Panc1 (cell line): ENCODE data around the gene GAREM2. TPM values are rescaled to one million over a fixed set of nuclear protein-coding genes. Genes with fewer than 3 reads are reported as not detected.
A peak's percentile ranks its signal among the peaks of the same experiment; 100 is the strongest.

Experiments used
- ATAC-seq: fragments of 200-7000 bp; cut with Tn5 transposase; 2 replicates; pipeline ENCODE4 v1.9.1; 2020; ENCODE audit warnings: mild to moderate bottlenecking, moderate library complexity
- BruUV-seq: library from RNA; stranded (reverse); fragments of 400-500 nt; replicated peaks from 2 replicates; lab custom pipeline; 2021; lab: Mats Ljungman, UMichigan
- CTCF ChIA-PET: fragments of 300-600 bp; sonication (Branson Sonifier 250); formaldehyde crosslinking; loops from one replicate; lab custom pipeline; 2022; ENCODE audit warnings: antibody characterized with exemption; lab: Charles Lee
- POLR2A ChIA-PET: fragments of 300-600 bp; sonication (Branson Sonifier 250); formaldehyde crosslinking; loops from one replicate; lab custom pipeline; 2022; ENCODE audit warnings: antibody characterized with exemption; lab: Charles Lee
- DNase-seq: peaks from one replicate; pipeline ENCODE4 v3.0.0-alpha.2; 2010; ENCODE audit warnings: low read depth, low spot score
- H3K27ac ChIP-seq: 2 replicates; pipeline ENCODE4 v1.5.1; 2011; ENCODE audit warnings: mild to moderate bottlenecking, low read length, inconsistent platforms
- H3K27me3 ChIP-seq: fragments of 200-500 bp; sonication (Bioruptor generic); 2 replicates; pipeline ENCODE4 v1.6.0; 2014; ENCODE audit warnings: low read length, inconsistent platforms; ENCODE audit not compliant: control insufficient read depth, insufficient read depth
- H3K36me3 ChIP-seq: fragments of 200-500 bp; sonication (Bioruptor generic); 2 replicates; pipeline ENCODE4 v1.5.1; 2014; ENCODE audit warnings: inconsistent platforms, mild to moderate bottlenecking, low read length, moderate library complexity; ENCODE audit not compliant: control insufficient read depth, insufficient read depth
- H3K4me1 ChIP-seq: 2 replicates; pipeline ENCODE4 v1.5.1; 2011; ENCODE audit warnings: inconsistent platforms, mild to moderate bottlenecking, low read length, moderate library complexity; ENCODE audit not compliant: control insufficient read depth, insufficient read depth
- H3K4me3 ChIP-seq, 2 experiments: 2 replicates each; pipeline ENCODE4 v1.5.1; 2011 to 2012; ENCODE audit warnings: low read depth in 2 of 2, low read length in 2 of 2, mild to moderate bottlenecking in 2 of 2, inconsistent platforms in 1 of 2, moderate library complexity in 1 of 2
- H3K9me3 ChIP-seq: fragments of 200-500 bp; sonication (Bioruptor generic); 2 replicates; pipeline ENCODE4 v1.5.1; 2014; ENCODE audit warnings: low read depth, mild to moderate bottlenecking, inconsistent platforms, low read length, moderate library complexity; ENCODE audit not compliant: control insufficient read depth, insufficient read depth
- POLR2AphosphoS5 ChIP-seq: IDR thresholded peaks from 2 replicates; pipeline ENCODE4 v1.6.1; 2012; ENCODE audit warnings: mild to moderate bottlenecking, low read depth, low read length, moderate library complexity
- SIN3A ChIP-seq: IDR thresholded peaks from 2 replicates; pipeline ENCODE4 v1.6.1; 2012; ENCODE audit warnings: low read depth, mild to moderate bottlenecking, low read length, moderate library complexity, borderline replicate concordance; ENCODE audit not compliant: insufficient read depth
- TCF7L2 ChIP-seq: IDR thresholded peaks from 2 replicates; pipeline ENCODE4 v1.6.1; 2011; ENCODE audit warnings: mild to moderate bottlenecking, low read depth, low read length, inconsistent platforms
- in situ Hi-C: cut with HindIII; loops from 2 replicates; pipeline ENCODE4 v1.10.0; 2016; ENCODE audit warnings: low sequenced_read_pairs, low pct_unique_long_range_greater_than_20kb
- intact Hi-C: fragments of 100-400 bp; cut with micrococcal nuclease; formaldehyde crosslinking; loops from one replicate; pipeline ENCODE4 v1.10.0; 2022; ENCODE audit not compliant: unreplicated experiment
- total RNA-seq: library from RNA; stranded (reverse); gene quantifications from one replicate; pipeline ENCODE4 v1.2.1, GENCODE V29; 2021; ENCODE audit not compliant: unreplicated experiment
- TF ChIP-seq, protein P1 (sequence below), 2 experiments: IDR thresholded peaks; 2 replicates each; pipeline ENCODE4 v1.6.1; 2011 to 2012; ENCODE audit warnings: low read depth in 2 of 2, control low read depth in 1 of 2, low read length in 1 of 2, mild to moderate bottlenecking in 1 of 2, moderate library complexity in 1 of 2; ENCODE audit not compliant: insufficient read depth in 1 of 2
- TF ChIP-seq, protein P2 (sequence below): fragments of 450-650 bp; IDR thresholded peaks from 2 replicates; pipeline ENCODE4 v1.5.1; 2017; ENCODE audit warnings: mild to moderate bottlenecking

The GAREM2 gene
- total RNA-seq, 1 experiment from 2014 or later: 12.4 TPM

- ATAC-seq: no peak
- no TSS peak for BruUV-seq
- no peak overlapping the region for H3K4me3 ChIP-seq
- no peak overlapping the region for H3K27ac ChIP-seq
- ChIA-PET POLR2A (interaction anchor here (0.6 kb wide), 1 partner anchor 11 kb away, joined by 3 read pairs; no protein-coding TSS in a partner anchor), CTCF (interaction anchor here (0.6 to 0.7 kb wide), 2 partner anchors 33 to 187 kb away, joined by 6 to 10 read pairs; no protein-coding TSS in a partner anchor)
- intact Hi-C loops (no loop called here), in situ Hi-C loops (no loop called here)
- no peak for TF ChIP-seq POLR2AphosphoS5
- TF ChIP-seq, protein P1, sequence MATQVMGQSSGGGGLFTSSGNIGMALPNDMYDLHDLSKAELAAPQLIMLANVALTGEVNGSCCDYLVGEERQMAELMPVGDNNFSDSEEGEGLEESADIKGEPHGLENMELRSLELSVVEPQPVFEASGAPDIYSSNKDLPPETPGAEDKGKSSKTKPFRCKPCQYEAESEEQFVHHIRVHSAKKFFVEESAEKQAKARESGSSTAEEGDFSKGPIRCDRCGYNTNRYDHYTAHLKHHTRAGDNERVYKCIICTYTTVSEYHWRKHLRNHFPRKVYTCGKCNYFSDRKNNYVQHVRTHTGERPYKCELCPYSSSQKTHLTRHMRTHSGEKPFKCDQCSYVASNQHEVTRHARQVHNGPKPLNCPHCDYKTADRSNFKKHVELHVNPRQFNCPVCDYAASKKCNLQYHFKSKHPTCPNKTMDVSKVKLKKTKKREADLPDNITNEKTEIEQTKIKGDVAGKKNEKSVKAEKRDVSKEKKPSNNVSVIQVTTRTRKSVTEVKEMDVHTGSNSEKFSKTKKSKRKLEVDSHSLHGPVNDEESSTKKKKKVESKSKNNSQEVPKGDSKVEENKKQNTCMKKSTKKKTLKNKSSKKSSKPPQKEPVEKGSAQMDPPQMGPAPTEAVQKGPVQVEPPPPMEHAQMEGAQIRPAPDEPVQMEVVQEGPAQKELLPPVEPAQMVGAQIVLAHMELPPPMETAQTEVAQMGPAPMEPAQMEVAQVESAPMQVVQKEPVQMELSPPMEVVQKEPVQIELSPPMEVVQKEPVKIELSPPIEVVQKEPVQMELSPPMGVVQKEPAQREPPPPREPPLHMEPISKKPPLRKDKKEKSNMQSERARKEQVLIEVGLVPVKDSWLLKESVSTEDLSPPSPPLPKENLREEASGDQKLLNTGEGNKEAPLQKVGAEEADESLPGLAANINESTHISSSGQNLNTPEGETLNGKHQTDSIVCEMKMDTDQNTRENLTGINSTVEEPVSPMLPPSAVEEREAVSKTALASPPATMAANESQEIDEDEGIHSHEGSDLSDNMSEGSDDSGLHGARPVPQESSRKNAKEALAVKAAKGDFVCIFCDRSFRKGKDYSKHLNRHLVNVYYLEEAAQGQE (IDR thresholded peaks at IDR 0.05; ENCODE audit: insufficient read depth in 1 of 2, low read depth in 2 of 2, low read length in 1 of 2): peak in 1 of 2 experiments; percentile 62; a peak in 1 of 4 replicates
- H3K4me1 ChIP-seq: peaks cover 11% of the 10 kb centered on the region
- H3K27me3 ChIP-seq: no peaks in the 10 kb centered on the region
- no peaks in the 10 kb centered on the region for H3K9me3 ChIP-seq
- DNase-seq: no peak
- H3K36me3 ChIP-seq: no peaks in the 10 kb centered on the region
Measured at GRCh38 chr2:26174691-26175465, 2.0 kb downstream of the GAREM2 start.

DNA sequence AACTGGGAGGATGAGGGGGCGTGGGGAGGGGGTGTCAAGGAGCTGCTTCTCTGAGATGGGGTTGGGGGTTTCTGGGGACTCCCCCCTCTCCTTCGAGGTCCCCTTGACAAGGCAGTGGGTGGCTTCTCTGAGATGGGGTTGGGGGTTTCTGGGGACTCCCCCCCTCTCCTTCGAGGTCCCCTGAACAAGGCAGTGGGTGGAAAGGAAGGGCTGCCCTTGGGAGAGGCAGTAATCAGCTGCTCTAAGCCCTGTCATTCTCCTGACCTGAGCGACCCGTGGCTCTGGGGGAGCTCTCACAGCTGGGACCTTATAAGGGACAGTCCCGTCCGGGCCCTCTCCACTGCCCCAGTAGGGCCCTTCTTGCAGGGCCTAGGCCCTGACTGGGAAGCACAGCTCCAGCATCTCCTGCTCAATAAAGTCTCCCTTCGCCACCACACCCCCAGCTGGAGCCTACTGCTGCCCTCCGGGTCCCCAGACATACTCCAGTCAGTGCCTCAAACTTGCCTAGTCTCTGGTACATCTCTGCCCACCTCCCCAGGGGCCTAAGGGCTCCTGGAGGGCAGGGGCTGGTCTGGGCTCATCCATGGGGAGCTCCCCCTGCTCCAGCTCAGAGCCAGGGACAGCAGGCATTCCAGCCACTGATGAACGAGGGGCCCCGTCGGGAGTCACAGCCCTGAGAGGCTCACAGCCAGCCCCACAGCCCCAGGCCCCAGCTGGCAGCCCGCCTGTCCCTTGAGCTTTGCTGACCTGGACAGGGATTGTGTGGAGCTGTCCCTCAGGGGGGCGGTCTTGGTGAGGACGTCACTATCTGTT, 2.8 kb downstream of the GAREM2 start:
- H3K27me3 ChIP-seq: no peaks in the 10 kb centered on the region
- BruUV-seq: no TSS peak
- DNase-seq (no peak), ATAC-seq (peak; percentile 8; the same call in 1 of the 2 replicates)
- ChIA-PET POLR2A (no interaction called here), CTCF (interaction anchor here (0.5 to 0.7 kb wide), 3 partner anchors 34 to 225 kb away, joined by 3 to 10 read pairs (median 6); no protein-coding TSS in a partner anchor)
- in situ Hi-C loops: no loop called here
- peaks cover 11% of the 10 kb centered on the region for H3K4me1 ChIP-seq
- H3K27ac ChIP-seq: no peak overlapping the region
- TF ChIP-seq, protein P1 (IDR thresholded peaks at IDR 0.05; ENCODE audit: insufficient read depth in 1 of 2, low read depth in 2 of 2, low read length in 1 of 2): no peak
- no peak for TF ChIP-seq SIN3A
- no peak for TF ChIP-seq POLR2AphosphoS5
- TF ChIP-seq TCF7L2: no peak
- TF ChIP-seq, protein P2, sequence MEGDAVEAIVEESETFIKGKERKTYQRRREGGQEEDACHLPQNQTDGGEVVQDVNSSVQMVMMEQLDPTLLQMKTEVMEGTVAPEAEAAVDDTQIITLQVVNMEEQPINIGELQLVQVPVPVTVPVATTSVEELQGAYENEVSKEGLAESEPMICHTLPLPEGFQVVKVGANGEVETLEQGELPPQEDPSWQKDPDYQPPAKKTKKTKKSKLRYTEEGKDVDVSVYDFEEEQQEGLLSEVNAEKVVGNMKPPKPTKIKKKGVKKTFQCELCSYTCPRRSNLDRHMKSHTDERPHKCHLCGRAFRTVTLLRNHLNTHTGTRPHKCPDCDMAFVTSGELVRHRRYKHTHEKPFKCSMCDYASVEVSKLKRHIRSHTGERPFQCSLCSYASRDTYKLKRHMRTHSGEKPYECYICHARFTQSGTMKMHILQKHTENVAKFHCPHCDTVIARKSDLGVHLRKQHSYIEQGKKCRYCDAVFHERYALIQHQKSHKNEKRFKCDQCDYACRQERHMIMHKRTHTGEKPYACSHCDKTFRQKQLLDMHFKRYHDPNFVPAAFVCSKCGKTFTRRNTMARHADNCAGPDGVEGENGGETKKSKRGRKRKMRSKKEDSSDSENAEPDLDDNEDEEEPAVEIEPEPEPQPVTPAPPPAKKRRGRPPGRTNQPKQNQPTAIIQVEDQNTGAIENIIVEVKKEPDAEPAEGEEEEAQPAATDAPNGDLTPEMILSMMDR: no peak
- H3K4me3 ChIP-seq: no peak overlapping the region
- intact Hi-C loops: no loop called here
- H3K36me3 ChIP-seq: no peaks in the 10 kb centered on the region
- no peaks in the 10 kb centered on the region for H3K9me3 ChIP-seq
